Caki2 (cell line): ENCODE data around the gene PLAGL2. TPM values are rescaled to one million over a fixed set of nuclear protein-coding genes. Genes with fewer than 3 reads are reported as not detected.

ENCODE experiments used
- total RNA-seq: library from RNA; depleted of rRNA; stranded (reverse); fragments of >200 nt; shearing (Covaris generic); gene quantifications from 2 replicates; pipeline ENCODE4 v1.2.3, GENCODE V29; 2014; ENCODE audit warnings: low replicate concordance; rRNA removed

Gene PLAGL2
- total RNA-seq, 1 experiment from 2014 or later, result 0.37 TPM

Other genes with a start within 250 kb of the PLAGL2 start
- gene XKR7, start 239.6 kb downstream of the PLAGL2 start, total RNA-seq, result 8.1 and 9.7 TPM in 2 replicates
- gene CCM2L, start 197.3 kb downstream of the PLAGL2 start, total RNA-seq, result 21.5 and 29.4 TPM in 2 replicates
- not detected in 2 replicates for gene HCK, start 155.5 kb downstream of the PLAGL2 start, total RNA-seq
- gene TM9SF4, start 98.0 kb downstream of the PLAGL2 start, total RNA-seq, result 7.4 and 13.1 TPM in 2 replicates
- gene POFUT1, start 137 bp upstream of the PLAGL2 start, total RNA-seq, result 62.2 and 65.7 TPM in 2 replicates
- 19.3 and 19.9 TPM in 2 replicates for gene KIF3B, start 69.9 kb upstream of the PLAGL2 start, total RNA-seq
- 17.3 and 25.7 TPM in 2 replicates for gene ASXL1, start 150.6 kb upstream of the PLAGL2 start, total RNA-seq